ENCODE measurements around the gene TLNRD1. TPM values are rescaled to one million over a fixed set of nuclear protein-coding genes. Genes with fewer than 3 reads are reported as not detected.

The TLNRD1 gene
- total and polyA plus RNA-seq, 7 experiments from 2014 or later: 2.2 to 33.0 (median 15.9) TPM

Small RNA genes lying within 50 kb of the gene (microRNA-seq; reads per million reads assigned to microRNA genes)
- gene MIR4514 (ENCODE audit: borderline microRNAs expressed): not detected

Other genes starting within 250 kb of the TLNRD1 start
- not detected for gene CEMIP, start 221.6 kb upstream of the TLNRD1 start, total RNA-seq
- gene CEMIP, start 221.6 kb upstream of the TLNRD1 start, polyA plus RNA-seq: under 1 TPM in 1 of 2 donors, not detected in 1; 0.02 TPM
- 10 to 100 TPM; 17.1 to 42.5 (median 38.3) TPM for gene MESD, start 11.1 kb upstream of the TLNRD1 start, total RNA-seq
- gene MESD, start 11.1 kb upstream of the TLNRD1 start, polyA plus RNA-seq: 10 to 100 TPM; 20.7 to 29.3 TPM
- gene CFAP161, start 133.3 kb downstream of the TLNRD1 start, total RNA-seq: not detected
- gene CFAP161, start 133.3 kb downstream of the TLNRD1 start, polyA plus RNA-seq: not detected
- 100 to 1,000 TPM; 125 to 431 (median 285) TPM for gene IL16, start 196.0 kb downstream of the TLNRD1 start, total RNA-seq
- gene IL16, start 196.0 kb downstream of the TLNRD1 start, polyA plus RNA-seq: 100 to 1,000 TPM; 319 to 547 TPM

Data from naive thymus-derived CD4-positive, alpha-beta T cell (primary cell).